NCI-H774 (cell line): ENCODE data around the gene CHRNG.

ENCODE experiments used
- DNase-seq: peaks from one replicate; lab custom pipeline; 2025; lab: John Stamatoyannopoulos, UW

The CHRNG gene

DNA sequence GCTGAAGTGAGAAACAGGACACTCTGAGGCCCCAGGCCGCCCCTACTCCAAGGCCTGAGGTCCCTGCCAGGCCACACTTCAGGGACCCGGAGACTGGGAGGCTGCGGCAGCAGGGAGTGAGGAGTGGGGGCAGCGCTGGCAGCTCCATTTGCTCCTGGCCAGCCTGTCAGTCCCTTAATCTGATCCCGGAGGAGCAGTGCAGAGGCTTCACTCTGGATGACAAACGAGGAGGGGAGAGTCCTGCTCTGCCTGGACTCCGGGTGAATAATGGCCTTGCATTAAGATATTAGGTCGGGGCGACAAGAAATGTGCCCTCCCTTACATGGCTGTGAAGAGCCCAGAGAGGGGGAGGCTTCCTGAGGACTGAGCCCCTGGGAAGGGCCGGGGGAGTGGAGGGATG, 33.6 kb upstream of the CHRNG start:
- no peak for DNase-seq

DNA sequence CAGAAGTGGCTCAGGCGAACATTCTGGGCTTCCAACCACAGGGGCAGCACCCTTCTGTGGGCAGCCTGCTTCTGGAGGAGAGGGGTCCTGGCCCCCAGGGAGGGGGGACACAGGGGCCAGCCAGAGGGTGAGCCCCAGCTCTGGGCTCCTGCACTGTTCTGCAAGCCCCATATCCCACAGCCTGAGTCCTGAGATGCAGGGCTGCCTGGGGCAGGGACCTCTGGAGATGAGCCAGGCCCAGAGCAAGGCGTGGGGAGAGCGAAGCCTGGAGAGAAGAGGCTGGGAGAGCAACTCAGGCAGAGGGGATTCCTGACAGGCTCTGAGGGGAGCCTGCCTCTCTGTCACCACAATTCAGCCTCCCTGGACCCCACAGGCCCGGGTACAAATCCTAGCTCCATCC, 32.8 kb upstream of the CHRNG start:
- no peak for DNase-seq

DNA sequence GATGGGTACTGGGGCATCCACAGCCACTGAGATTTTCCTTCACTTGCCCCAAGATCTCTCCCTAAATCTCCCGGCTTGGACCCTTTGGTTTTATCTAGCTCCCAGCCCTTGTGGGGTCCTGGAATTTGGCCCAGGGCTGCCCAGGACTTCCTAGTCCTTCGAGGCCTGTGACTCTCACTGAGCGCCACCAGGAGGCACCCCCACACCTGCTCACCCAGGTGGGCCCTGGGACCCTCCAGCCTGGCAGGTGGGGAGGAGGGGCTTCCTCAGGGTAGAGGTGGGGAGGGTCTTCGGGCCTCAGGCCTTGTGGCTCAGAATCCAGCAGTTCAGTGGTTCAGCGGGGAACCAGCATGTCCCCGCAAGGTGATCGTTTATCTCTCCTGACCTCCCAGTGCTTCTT, 31.2 kb upstream of the CHRNG start:
- DNase-seq: no peak

DNA sequence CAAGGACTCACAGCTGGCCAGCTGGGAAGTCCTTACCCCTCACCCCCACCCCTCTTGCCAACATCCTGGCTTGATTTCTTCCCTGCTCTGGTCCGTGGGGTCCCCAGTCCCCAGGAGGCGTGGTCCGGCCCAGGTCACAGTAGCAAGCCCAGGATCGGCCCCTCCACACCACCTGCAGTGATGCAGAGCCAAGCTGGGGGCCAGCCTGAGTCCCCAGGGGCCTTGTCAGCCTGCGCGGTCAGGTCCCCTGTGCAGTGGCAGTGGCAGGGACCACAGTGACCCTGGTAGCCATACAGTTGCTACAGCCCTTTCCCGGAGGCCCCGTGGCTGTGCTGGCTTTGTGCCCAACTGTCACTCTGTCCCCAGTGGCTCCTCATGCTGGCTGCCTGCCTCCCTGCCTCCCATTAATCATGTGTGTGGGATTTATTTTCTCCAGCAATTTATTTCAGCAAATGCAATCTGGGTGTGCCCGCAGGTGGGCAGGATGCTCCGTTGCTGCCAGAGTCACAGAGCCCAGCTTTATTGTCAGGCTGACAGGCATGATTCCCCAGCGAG, 28.1 kb upstream of the CHRNG start:
- no peak for DNase-seq

DNA sequence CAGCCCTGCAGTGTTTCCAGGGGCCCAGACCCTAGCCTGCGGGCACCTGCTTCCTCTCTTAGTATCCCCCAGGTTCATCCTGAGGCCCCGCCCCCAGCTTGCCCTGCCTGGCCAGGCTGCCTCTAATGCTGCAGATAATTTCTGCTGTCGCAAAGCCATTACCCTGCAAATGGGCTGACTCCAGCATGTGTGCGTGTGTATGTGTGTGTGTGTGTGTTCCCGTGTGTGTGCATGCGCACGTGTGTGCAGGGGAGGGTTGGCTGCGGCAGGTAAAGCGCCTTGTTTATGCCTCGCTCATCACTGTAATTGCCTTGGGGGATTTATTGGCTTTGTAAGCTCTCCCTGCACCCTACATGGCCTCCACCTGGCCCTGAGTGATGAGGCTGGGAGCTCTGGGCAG, 26.9 kb upstream of the CHRNG start:
- no peak for DNase-seq

DNA sequence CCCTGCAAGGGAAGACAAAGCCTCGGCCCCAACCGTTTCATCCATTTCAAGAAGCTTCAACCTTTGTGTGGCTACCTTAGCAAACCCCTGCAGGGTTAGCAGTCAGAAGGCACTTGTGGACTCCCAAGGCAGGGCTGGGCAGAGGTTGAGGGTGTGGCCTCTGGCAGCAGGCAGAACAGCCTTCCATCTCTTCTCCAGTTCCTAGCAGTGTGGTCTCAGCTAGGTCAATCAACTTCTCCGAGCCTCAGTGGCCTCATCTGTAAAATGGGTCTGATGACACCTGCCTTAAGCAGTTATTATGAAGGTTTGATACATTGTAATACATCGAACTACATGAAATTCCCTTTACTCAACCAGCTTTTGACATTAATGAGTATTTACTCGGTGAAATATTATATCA, 26.1 kb upstream of the CHRNG start:
- no peak for DNase-seq

DNA sequence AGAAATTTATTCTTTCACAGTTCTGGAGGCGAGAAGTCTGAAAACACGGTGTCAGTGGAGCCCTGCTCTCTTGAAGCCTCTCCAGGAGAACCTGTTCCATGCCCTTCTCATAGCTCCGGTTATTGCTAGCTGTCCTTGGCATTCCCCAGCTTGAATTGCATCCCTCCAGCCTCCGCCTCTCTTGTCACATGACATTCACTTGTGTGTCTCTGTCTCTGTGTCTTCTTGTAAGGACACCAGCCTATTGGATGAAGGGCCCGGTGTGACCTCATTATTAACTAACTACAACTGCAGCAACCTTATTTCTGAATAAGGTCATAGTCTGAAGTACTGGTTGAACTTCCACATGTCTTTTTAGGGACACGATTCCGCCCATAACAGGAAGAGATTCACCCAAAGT, 23.9 kb upstream of the CHRNG start:
- DNase-seq: no peak

DNA sequence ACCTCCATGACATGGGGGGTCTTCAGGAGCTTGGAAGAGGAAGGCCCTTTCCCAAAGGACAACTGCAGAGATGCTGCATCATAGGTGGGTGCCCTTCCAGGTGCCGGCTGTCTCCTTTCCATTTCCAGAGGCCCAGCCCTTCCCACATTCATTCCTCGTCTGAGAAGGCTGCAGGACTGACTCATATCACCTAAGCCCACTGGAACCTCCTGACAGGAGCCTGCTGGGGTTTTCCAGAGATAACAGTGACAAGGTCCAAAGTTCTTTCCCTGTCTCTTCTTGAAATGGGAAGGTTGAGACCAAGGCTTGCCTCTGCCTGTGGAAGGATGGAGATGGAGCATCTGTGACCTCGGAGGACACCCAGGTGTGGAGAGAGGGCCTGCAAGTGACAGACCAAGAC, 22.9 kb upstream of the CHRNG start:
- DNase-seq: no peak

DNA sequence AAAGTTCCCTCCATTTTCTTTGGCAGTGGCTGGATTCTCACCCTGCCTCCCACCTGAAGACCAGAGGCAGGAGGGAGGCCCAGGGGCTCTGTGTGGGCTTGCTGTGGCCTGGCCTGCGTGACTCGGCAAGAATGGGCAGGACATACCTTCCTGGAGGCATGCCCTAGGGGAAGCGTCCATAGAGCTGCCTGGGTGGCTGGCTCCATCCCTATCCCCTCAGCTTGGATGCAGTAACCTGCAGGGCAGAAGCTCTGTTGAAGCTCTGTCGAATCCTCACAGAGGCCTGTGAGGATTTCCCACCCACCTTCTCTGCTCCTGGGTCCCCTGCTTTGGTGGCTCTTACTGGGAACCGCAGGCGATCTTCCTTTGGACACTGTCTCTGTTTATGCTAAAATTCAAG, 20.6 kb upstream of the CHRNG start:
- no peak for DNase-seq

DNA sequence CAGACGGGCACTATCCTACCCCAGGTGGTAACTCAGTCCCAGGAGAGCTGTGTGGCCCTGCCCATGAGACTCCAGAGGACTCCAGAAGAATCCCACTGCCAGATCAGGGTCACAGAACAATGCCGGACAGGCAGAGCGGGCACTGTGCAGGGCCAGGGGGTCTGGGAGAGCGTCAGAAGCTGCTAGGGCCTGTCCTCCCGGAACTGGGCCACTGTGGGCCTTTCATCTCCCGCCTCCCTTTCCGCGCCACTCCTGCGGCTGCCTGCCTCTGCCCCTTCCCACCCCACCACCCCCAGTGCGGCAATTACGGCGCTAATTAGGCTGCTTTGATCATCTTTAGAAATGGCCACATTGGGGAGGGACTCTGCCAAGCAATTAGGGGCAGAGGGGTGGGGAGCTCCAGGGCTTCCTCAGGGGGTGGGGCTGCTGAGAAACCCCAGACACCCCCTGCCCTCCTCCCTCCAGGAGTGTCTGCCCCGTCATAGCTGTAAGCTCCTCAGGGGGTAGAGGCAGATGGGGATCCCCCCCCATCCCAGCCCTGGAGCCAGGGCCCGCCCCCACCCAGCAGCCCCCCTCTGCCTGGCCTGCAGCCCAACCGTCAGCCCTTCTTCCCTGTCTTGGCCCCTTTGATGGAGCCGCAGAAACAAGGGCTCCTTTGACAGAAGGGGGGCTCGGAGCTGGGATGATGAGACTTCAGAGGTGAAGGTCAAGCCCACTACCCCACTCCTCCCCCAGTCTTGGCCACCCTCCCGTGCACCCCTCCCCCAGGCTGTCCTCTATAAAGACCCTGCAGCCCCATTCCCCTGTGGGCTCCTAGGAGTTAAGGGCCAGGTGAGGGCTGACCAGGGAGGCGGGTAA, 19.7 kb upstream of the CHRNG start, which contains the start of gene PRSS56:
TSS of gene PRSS56 (plus strand) at position 808 of the 858 bp plus-strand sequence. CDS start 211 bp downstream, outside the sequence.
- DNase-seq: no peak

DNA sequence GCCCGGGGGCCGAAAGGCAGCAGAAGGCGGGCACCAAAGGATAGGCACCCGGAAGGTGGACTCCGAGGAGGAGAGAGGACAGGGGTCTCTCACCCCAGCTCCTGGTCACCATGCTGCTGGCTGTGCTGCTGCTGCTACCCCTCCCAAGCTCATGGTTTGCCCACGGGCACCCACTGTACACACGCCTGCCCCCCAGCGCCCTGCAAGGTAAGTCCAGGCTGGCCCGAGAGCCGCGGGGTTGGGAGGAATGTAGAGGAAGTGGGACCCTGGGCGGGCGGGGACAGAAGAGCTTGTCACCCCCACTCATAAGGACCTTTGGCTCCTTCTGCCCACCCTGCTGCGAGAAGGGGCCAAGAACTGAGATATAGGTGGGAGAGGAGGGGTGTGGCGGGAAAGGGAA, 19.0 kb upstream of the CHRNG start:
- DNase-seq: no peak

DNA sequence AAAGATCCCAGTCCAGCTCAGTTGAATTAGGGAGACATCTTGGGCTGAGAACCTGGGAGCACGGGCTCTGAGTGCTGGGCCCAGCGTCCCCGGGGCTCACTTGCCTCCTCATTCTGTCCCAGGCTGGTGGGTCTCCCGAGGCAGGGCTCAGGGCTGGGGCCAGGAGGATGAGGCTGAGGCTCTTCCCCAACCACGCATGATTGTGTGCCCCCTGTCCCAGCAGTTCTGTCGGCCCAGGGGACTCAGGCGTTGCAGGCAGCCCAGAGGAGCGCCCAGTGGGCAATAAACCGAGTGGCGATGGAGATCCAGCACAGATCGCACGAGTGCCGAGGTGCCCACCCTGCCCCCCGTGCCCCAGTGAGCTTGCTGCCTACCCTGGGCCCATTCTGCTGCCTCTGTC, 18.4 kb upstream of the CHRNG start:
- no peak for DNase-seq

DNA sequence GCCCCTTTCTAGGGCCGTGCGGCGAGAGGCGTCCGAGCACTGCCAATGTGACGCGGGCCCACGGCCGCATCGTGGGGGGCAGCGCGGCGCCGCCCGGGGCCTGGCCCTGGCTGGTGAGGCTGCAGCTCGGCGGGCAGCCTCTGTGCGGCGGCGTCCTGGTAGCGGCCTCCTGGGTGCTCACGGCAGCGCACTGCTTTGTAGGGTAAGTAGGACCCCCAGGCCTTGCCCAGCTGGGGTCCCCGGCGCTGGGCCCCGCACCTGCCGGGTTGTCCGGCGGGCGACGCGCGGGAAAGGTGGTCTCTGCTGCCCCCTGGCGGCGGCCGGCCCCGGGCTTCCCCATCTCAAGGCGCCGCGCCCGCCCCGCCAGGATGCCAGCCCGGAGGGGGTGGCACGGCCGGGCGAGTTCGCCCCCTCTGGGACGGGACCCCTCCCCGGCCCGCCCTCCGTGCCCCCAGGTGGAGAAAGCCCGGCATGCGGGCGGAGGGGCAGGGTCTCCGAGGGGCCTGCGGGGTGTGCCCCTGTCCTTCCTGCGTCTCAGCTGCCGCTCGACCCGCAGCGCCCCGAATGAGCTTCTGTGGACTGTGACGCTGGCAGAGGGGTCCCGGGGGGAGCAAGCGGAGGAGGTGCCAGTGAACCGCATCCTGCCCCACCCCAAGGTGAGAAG, 17.4 kb upstream of the CHRNG start:
- no peak for DNase-seq

DNA sequence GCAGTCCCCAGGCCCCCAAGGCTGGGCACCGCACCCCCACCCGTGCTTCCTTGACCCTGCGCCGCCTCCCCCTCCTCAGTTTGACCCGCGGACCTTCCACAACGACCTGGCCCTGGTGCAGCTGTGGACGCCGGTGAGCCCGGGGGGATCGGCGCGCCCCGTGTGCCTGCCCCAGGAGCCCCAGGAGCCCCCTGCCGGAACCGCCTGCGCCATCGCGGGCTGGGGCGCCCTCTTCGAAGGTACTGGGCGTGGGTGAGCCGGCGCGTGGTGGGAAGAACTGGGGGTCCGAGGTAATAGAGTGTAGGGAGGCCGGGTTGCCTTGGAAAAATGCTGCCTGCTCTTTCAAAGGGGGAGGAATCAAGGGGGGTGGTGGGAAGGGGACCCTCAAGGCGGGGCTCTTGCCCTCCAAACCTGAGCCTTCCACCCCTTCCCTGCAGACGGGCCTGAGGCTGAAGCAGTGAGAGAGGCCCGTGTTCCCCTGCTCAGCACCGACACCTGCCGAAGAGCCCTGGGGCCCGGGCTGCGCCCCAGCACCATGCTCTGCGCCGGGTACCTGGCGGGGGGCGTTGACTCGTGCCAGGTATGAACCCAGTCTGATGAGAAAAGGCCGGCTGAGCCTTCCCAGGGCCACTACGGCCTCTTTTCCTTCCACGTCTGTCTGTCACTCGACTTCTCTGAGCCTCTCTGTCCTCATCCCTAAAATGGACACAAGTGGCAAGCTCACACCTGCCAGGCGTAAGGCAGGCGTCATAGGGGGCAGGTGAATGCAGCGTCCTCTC, 16.7 kb upstream of the CHRNG start:
- DNase-seq: no peak

DNA sequence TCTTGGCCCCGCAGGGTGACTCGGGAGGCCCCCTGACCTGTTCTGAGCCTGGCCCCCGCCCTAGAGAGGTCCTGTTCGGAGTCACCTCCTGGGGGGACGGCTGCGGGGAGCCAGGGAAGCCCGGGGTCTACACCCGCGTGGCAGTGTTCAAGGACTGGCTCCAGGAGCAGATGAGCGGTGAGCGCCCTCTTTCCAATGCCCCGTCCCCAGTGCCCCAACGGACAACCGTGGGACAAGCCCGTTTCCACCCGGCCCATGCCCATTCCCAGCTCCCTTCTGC, 16.1 kb upstream of the CHRNG start:
- no peak for DNase-seq

DNA sequence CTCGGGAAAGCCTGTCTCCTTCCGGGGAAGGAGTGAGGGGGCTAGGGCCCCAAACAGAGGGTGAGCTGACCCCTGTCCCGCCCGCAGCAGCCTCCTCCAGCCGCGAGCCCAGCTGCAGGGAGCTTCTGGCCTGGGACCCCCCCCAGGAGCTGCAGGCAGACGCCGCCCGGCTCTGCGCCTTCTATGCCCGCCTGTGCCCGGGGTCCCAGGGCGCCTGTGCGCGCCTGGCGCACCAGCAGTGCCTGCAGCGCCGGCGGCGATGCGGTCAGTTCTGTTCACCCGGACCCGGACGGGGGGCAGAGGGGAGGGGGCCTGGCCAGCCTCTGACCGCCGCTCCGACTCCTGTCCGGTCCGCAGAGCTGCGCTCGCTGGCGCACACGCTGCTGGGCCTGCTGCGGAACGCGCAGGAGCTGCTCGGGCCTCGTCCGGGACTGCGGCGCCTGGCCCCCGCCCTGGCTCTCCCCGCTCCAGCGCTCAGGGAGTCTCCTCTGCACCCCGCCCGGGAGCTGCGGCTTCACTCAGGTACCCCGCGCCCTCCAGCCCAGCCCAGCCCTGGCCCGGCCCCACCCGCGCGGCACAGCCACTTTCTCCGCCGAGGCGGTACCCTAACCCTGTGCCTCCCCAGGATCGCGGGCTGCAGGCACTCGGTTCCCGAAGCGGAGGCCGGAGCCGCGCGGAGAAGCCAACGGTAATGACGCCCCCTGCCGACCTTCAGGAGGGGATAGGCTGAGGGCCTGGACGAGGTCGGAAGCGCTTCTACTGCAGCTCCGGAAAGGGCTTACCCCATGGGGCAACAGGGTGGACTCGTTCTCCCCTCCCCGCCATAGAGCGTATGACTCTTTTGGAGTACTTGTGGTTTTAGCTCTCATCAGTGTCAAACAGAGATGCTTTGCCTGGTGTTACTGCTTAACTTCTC, 15.6 kb upstream of the CHRNG start:
- no peak for DNase-seq

DNA sequence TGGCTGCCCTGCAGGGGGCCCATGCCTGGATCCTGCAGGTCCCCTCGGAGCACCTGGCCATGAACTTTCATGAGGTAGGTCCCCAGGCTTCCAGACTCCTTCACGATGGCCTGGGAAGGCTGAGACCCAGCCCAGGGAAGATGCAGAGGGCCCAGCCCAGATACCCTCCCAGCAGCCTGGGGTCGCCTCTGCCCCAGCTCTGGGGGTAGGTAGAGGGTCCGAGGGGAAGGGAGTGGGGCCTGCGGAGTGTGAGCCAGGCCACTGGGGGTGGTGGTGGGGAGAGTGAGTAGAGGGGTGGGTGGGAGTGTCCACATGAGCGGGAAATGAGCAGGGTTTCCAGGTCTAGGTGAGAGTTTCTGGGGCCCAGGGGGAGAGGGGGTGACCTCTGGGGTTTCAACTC, 14.7 kb upstream of the CHRNG start:
- DNase-seq: no peak

DNA sequence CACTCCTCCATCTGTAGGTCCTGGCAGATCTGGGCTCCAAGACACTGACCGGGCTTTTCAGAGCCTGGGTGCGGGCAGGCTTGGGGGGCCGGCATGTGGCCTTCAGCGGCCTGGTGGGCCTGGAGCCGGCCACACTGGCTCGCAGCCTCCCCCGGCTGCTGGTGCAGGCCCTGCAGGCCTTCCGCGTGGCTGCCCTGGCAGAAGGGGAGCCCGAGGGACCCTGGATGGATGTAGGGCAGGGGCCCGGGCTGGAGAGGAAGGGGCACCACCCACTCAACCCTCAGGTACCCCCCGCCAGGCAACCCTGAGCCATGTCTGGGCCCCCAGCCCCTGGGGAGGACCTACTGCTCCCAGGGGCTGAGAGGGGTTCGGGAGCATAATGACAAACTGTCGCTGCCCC, 14.3 kb upstream of the CHRNG start:
- no peak for DNase-seq

DNA sequence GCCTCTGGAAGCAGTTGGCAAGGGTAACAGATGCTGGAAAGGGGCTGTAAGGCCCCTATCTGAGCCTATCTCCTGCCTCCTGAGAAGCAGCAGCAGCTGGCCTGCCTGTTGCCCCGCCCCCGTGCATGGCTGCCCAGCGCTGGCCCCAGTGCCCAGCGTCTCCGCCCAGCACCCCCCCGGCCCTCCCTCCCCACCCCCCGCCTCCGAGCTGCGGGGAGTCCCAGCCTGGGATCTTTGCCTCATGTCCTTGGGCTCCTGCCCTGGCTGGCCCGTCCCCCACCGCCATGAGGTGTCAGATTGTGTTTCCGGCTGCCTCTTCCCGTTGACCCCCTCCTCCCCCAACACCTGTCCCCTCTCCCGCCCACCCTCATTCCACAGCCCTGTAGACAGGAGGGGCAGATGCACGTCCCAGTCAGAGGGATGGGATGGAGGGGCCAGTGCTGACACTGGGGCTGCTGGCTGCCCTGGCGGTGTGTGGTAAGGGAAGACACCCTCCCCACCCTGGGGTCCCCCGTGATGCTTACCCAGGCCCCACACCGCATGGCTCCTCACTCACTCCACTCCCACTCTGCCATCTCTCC, 13.6 kb upstream of the CHRNG start, which contains the start of gene CHRND:
TSS of gene CHRND (plus strand) at position 370 of the 581 bp plus-strand sequence. CDS start at position 426, 56 bp downstream.
- DNase-seq: no peak

DNA sequence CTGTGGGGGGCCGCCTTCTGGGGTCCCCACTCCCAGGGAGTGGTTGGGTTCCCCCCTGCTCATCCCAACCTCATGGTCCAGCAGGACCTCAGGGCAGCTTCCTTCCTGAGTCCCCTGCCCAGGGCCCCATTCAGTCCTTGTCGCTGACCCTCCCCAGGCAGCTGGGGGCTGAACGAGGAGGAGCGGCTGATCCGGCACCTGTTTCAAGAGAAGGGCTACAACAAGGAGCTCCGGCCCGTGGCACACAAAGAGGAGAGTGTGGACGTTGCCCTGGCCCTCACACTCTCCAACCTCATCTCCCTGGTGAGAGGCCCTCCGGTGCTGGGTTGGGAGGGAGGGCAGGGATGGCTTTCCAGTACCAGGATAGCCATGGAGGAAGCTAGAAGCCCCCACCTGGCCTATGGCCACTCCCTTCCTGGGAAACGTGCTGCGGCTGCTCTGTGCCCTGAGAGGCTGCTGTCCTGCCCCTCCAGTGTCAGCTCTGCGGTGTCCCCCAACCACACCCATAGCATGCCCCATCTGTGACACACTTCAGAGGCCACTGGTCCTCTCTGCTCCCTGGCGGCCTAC, 13.0 kb upstream of the CHRNG start:
- no peak for DNase-seq
